ENCODE data around the gene GPNMB. TPM values are rescaled to one million over a fixed set of nuclear protein-coding genes. Genes with fewer than 3 reads are reported as not detected.

The GPNMB gene
- total RNA-seq, 2 donors from 2014 or later, result not detected

DNA sequence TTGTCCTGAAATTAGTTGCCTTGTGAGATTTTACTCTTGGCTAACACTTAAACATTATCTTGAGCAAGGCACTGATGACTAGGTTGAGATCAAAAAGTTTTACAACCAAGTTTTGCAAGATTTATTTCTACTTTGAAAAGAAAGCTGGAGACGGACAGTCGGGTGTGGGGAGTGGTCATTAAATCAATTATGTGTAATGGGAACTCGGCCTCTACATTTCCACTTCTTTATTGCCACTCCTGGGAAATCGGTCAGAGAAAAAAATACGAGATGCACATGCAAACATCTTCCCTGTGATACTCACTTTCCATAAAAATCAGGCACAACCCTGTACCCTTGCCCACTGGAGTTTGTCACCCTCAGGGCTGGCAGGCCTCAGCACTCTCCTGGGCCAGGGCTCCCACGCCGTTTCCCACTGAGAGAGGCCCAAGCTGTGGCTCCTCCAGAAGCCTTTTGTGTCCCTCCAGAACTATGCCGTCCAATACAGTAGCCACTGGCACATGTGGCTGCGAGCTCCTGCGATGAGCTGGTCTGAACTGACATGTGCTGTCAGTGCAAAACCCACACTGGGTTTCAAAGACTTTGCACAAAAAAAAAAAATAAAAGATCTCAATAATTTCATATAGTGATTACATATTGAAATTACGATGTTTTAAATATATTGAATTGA, 7.5 kb upstream of the GPNMB start:
- DNase-seq (ENCODE audit: low spot score), result no peak
- Mint-ChIP-seq H3K4me3 (no peak overlapping the region), H3K9me3 (no peaks in the 10 kb centered on the region), H3K27ac (no peak overlapping the region), H3K27me3 (peaks cover 7 to 10% of the 10 kb centered on the region in 2 donors), H3K4me1 (ENCODE audit: low read depth in 2 of 2) (no peaks in the 10 kb centered on the region), H3K36me3 (no peaks in the 10 kb centered on the region)
- ATAC-seq, result no peak

DNA sequence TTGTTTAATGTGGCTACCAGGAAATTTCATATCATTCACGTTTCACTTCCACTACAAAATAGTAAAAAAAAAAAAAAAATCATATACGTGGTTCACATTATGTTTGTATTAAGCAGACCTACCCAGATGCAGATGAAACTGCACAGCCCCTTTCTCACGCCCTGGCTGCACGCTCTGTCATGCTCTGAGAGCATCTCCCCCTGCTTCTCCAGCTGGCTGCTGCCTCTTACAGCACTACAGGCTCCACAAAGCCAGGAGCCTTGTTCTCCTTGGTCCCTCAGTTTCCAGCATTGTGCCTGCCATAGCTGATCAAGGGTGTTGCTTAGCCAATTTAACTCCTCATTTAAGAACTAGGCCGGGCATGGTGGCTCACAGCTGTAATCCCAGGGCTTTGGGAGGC, 6.9 kb upstream of the GPNMB start:
- DNase-seq (ENCODE audit: low spot score) (no peak), ATAC-seq (no peak)
- no peaks in the 10 kb centered on the region for H3K36me3 Mint-ChIP-seq
- no peaks in the 10 kb centered on the region for H3K9me3 Mint-ChIP-seq
- peaks cover 12 to 16% of the 10 kb centered on the region in 2 donors for H3K27me3 Mint-ChIP-seq
- no peak overlapping the region for H3K4me3 Mint-ChIP-seq
- H3K4me1 Mint-ChIP-seq (ENCODE audit: low read depth in 2 of 2), result no peaks in the 10 kb centered on the region
- H3K27ac Mint-ChIP-seq, result no peak overlapping the region

- no peak for ATAC-seq
- Mint-ChIP-seq H3K4me3 (no peak overlapping the region), H3K9me3 (no peaks in the 10 kb centered on the region), H3K36me3 (no peaks in the 10 kb centered on the region), H3K4me1 (ENCODE audit: low read depth in 2 of 2) (no peaks in the 10 kb centered on the region), H3K27me3 (peaks cover 24 to 33% of the 10 kb centered on the region in 2 donors), H3K27ac (no peak overlapping the region)
- no peak for DNase-seq (ENCODE audit: low spot score)
Observed at GRCh38 chr7:23242321-23242720, 4.3 kb upstream of the GPNMB start.

DNA sequence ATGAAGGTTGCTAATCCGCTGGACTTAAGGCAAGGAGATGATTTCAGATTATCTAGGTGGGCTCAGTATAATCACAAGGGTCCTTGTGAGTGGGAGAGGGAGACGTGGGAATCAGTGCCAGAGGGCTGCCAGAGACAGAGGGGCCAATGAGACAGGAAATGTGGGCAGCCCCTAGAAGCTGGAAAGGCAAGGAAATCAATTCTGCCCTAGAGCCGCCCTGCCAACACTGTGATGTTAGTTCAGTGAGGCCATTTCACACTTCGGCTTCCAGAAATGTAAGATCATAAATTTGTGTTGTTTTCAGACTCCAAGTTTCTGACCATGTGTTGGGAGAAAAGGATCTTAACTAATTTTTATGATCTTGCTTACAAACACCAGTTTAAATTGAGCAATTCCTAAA, 3.6 kb upstream of the GPNMB start:
- H3K27ac Mint-ChIP-seq, result no peak overlapping the region
- DNase-seq (ENCODE audit: low spot score) (no peak), ATAC-seq (no peak)
- H3K27me3 Mint-ChIP-seq, result peaks cover 25 to 33% of the 10 kb centered on the region in 2 donors
- no peaks in the 10 kb centered on the region for H3K36me3 Mint-ChIP-seq
- no peak overlapping the region for H3K4me3 Mint-ChIP-seq
- no peaks in the 10 kb centered on the region for H3K9me3 Mint-ChIP-seq
- H3K4me1 Mint-ChIP-seq (ENCODE audit: low read depth in 2 of 2), result no peaks in the 10 kb centered on the region

DNA sequence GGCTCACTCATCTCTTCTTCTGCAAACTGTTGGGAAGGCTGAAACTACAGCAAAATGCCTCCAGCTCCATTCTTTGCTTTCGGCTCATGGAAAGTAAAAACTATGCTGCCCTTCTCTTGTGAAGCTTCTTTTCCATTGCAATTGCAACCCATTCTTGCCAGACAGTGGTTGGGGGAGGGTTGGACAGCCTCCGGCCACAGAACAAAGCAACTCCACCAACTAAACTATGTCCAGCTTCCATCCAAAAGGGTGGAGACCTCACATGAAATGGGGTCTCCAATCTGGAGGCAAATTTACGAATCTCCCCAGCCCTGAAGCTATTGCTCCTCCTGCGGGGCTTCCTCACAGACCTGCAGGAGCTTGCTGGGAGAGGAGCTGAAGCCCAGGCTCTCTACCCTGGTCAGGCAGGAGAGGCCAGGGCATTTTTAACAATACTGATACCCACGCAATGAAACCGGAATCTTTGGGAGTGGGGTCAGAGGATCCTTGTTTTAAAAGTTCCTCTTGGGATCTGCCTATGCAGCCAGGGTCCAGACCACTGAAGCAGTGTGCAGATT, 549 bp downstream of the GPNMB start:
- ATAC-seq (no peak), DNase-seq (ENCODE audit: low spot score) (no peak)
- Mint-ChIP-seq H3K4me3 (no peak overlapping the region), H3K27me3 (peaks cover 55 to 65% of the 10 kb centered on the region in 2 donors), H3K9me3 (no peaks in the 10 kb centered on the region), H3K36me3 (peaks cover 6% of the 10 kb centered on the region), H3K4me1 (ENCODE audit: low read depth in 2 of 2) (no peaks in the 10 kb centered on the region), H3K27ac (no peak overlapping the region)

DNA sequence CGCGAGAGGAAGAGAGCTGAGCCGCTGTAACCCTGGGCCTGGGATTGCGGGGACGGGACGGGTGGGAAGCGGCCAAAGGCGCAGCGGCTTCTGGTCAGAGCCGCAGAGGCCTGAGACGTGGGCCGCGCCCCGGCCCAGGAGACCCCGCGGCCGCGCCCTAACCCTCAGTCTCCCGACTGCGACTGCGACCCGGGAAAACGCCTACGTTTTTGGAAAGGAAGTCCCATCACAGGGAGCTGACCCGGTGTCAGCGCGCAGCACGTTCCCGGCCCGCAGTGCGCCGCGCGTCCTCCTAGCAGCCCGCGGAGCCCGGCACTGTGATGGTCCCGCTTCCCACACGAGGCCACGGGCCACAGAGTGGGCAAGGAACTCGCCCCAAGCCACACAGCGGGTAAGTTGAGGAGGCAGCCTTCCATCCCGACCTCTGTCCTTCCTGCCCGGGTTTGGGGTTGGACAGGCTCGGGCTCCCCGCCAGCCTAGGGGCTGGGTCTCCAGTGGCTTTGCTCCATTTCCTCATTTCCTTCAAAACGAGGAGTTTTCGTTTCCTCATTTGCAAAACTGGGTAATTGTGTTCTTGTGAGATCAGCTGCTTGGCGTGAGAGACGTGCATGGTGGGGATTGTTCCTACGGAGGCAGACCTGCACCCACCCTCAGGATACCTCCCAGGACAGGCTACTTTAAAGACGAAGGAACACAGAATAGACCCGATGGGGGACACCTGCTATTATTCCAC, 1.2 kb downstream of the GPNMB start:
- Mint-ChIP-seq H3K27me3 (peaks cover 55 to 62% of the 10 kb centered on the region in 2 donors), H3K4me1 (ENCODE audit: low read depth in 2 of 2) (no peaks in the 10 kb centered on the region), H3K4me3 (no peak overlapping the region), H3K9me3 (no peaks in the 10 kb centered on the region), H3K36me3 (peaks cover 6% of the 10 kb centered on the region), H3K27ac (no peak overlapping the region)
- DNase-seq (ENCODE audit: low spot score) (no peak), ATAC-seq (no peak)

- DNase-seq (ENCODE audit: low spot score) (no peak), ATAC-seq (no peak)
- peaks cover 6% of the 10 kb centered on the region for H3K36me3 Mint-ChIP-seq
- H3K27me3 Mint-ChIP-seq, result peaks cover 49 to 51% of the 10 kb centered on the region in 2 donors
- H3K4me1 Mint-ChIP-seq (ENCODE audit: low read depth in 2 of 2), result no peaks in the 10 kb centered on the region
- no peak overlapping the region for H3K4me3 Mint-ChIP-seq
- no peaks in the 10 kb centered on the region for H3K9me3 Mint-ChIP-seq
- H3K27ac Mint-ChIP-seq, result no peak overlapping the region
Observed at GRCh38 chr7:23249486-23249885, 2.9 kb downstream of the GPNMB start.

GRCh38 chr7:23254051-23254681, 7.6 kb downstream of the GPNMB start:
- Mint-ChIP-seq H3K9me3 (no peaks in the 10 kb centered on the region), H3K36me3 (peaks cover 6% of the 10 kb centered on the region), H3K27ac (no peak overlapping the region), H3K27me3 (peaks cover 40 to 47% of the 10 kb centered on the region in 2 donors), H3K4me1 (ENCODE audit: low read depth in 2 of 2) (no peaks in the 10 kb centered on the region), H3K4me3 (no peak overlapping the region)
- no peak for ATAC-seq
- no peak for DNase-seq (ENCODE audit: low spot score)

DNA sequence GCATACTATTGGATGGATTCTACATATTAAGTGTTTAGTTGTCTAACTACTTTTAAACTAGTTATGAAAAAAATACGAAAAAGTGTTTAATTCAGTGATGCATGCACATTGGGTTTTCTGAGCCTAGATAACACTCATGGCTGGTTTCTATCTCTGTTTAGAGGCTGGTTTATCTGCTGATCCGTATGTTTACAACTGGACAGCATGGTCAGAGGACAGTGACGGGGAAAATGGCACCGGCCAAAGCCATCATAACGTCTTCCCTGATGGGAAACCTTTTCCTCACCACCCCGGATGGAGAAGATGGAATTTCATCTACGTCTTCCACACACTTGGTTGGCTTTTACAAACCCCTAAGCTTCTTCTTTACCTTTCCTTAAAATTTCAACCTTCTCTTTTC, 10.2 kb downstream of the GPNMB start:
- DNase-seq (ENCODE audit: low spot score), result no peak
- Mint-ChIP-seq H3K9me3 (no peaks in the 10 kb centered on the region), H3K27me3 (peaks cover 27 to 29% of the 10 kb centered on the region in 2 donors), H3K4me1 (ENCODE audit: low read depth in 2 of 2) (no peaks in the 10 kb centered on the region), H3K27ac (no peak overlapping the region), H3K4me3 (no peak overlapping the region), H3K36me3 (peaks cover 2% of the 10 kb centered on the region)
- no peak for ATAC-seq

DNA sequence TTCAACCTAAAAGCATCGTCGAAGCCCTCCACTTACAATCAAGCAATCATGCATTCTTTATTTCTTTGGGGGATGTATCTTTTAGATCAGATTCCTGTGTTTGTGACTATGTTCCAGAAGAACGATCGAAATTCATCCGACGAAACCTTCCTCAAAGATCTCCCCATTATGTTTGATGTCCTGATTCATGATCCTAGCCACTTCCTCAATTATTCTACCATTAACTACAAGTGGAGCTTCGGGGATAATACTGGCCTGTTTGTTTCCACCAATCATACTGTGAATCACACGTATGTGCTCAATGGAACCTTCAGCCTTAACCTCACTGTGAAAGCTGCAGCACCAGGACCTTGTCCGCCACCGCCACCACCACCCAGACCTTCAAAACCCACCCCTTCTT, 13.8 kb downstream of the GPNMB start:
- ATAC-seq, result no peak
- Mint-ChIP-seq H3K4me1 (ENCODE audit: low read depth in 2 of 2) (no peaks in the 10 kb centered on the region), H3K27me3 (peaks cover 19 to 26% of the 10 kb centered on the region in 2 donors), H3K36me3 (no peaks in the 10 kb centered on the region), H3K9me3 (no peaks in the 10 kb centered on the region), H3K4me3 (no peak overlapping the region), H3K27ac (no peak overlapping the region)
- DNase-seq (ENCODE audit: low spot score), result no peak

- H3K27ac Mint-ChIP-seq, result no peak overlapping the region
- H3K4me1 Mint-ChIP-seq (ENCODE audit: low read depth in 2 of 2), result no peaks in the 10 kb centered on the region
- no peaks in the 10 kb centered on the region for H3K9me3 Mint-ChIP-seq
- no peak overlapping the region for H3K4me3 Mint-ChIP-seq
- H3K27me3 Mint-ChIP-seq, result peaks cover 17 to 23% of the 10 kb centered on the region in 2 donors
- H3K36me3 Mint-ChIP-seq, result no peaks in the 10 kb centered on the region
- peak; percentile 83 to 86 for ATAC-seq
- no peak for DNase-seq (ENCODE audit: low spot score)
Observed at GRCh38 chr7:23261843-23262452, 15.4 kb downstream of the GPNMB start.

GRCh38 chr7:23264916-23265458, 18.4 kb downstream of the GPNMB start:
- no peaks in the 10 kb centered on the region for H3K36me3 Mint-ChIP-seq
- ATAC-seq (peak in 1 of 2 donors; percentile 25), DNase-seq (ENCODE audit: low spot score) (no peak)
- no peak overlapping the region for H3K4me3 Mint-ChIP-seq
- H3K9me3 Mint-ChIP-seq, result no peaks in the 10 kb centered on the region
- H3K27ac Mint-ChIP-seq, result no peak overlapping the region
- H3K4me1 Mint-ChIP-seq (ENCODE audit: low read depth in 2 of 2), result no peaks in the 10 kb centered on the region
- H3K27me3 Mint-ChIP-seq, result peaks cover 8% of the 10 kb centered on the region in 2 donors

DNA sequence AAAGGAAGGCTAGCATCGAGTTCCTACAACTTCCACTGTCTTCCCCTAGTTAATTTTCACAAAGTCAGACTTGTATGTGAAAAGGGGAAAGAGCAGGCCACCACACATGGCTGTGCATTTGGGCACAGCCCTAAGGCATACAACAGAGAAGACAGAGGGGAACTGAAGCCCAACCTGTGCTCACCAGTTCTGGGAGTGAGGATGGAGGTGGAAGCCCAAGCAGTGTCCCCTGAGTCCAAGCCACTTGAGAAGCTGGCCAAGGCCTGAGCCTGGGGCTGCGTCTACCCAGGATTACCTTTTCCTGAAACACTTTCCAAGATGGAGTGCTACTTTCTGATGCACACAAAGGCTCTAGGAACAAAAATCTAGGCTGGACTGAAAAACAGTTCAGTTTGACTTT, 20.3 kb downstream of the GPNMB start:
- Mint-ChIP-seq H3K4me1 (ENCODE audit: low read depth in 2 of 2) (no peaks in the 10 kb centered on the region), H3K27ac (no peak overlapping the region), H3K9me3 (no peaks in the 10 kb centered on the region), H3K36me3 (no peaks in the 10 kb centered on the region), H3K4me3 (no peak overlapping the region), H3K27me3 (peaks cover 0 to 4% of the 10 kb centered on the region in 2 donors)
- no peak for DNase-seq (ENCODE audit: low spot score)
- no peak for ATAC-seq

All from natural killer cell treated with Interleukin-12 subunit alpha and Interleukin-12 subunit beta and Interleukin-15 and Interleukin-18, amount 100 ng/mL, for 72 hours (primary cell).